ENCODE data around the gene PRPF19. TPM values are rescaled to one million over a fixed set of nuclear protein-coding genes. Genes with fewer than 3 reads are reported as not detected.

The PRPF19 gene
- total RNA-seq, 1 donor from 2014 or later = 143 TPM

- ChIA-PET POLR2A (interaction anchor here (0.7 kb wide), 1 partner anchor 342 kb away, joined by 5 read pairs; no protein-coding TSS in a partner anchor), CTCF (interaction anchor here (0.6 to 1.0 kb wide), 2 partner anchors 24 to 43 kb away, joined by 3 to 4 read pairs; no protein-coding TSS in a partner anchor)
- no peak for ATAC-seq (ENCODE audit: low read depth)
- Mint-ChIP-seq H3K27me3 (no peaks in the 10 kb centered on the region), H3K9me3 (no peaks in the 10 kb centered on the region), H3K4me3 (no peak within 1 kb of the TSS), H3K4me1 (peaks cover 12% of the 10 kb centered on the region), H3K27ac (no peak within 1 kb of the TSS), H3K36me3 (ENCODE audit: low read depth) (peaks cover 25% of the 10 kb centered on the region)
- no peak for TF ChIP-seq CTCF (IDR thresholded peaks at IDR 0.05)
- DNase-seq = no peak
- intact Hi-C loops (cut with micrococcal nuclease) = no loop called here
Measured at GRCh38 chr11:60855726-60856633, 50.4 kb downstream of the PRPF19 start, which contains the start of gene PTGDR2. Gene PTGDR2, minus strand, starts transcription at chr11:60855950. Its CDS starts 2,228 bp downstream, at chr11:60853722.

GRCh38 chr11:60854847-60855725, 51.3 kb downstream of the PRPF19 start:
- ChIA-PET POLR2A (no interaction called here), CTCF (interaction anchor here (1.0 kb wide), 1 partner anchor 23 kb away, joined by 4 read pairs; no protein-coding TSS in a partner anchor)
- H3K4me1 Mint-ChIP-seq = peaks cover 12% of the 10 kb centered on the region
- ATAC-seq (ENCODE audit: low read depth) (no peak), DNase-seq (no peak)
- TF ChIP-seq CTCF (IDR thresholded peaks at IDR 0.05) = no peak
- no peak overlapping the region for H3K4me3 Mint-ChIP-seq
- H3K9me3 Mint-ChIP-seq = no peaks in the 10 kb centered on the region
- H3K27ac Mint-ChIP-seq = no peak overlapping the region
- intact Hi-C loops (cut with micrococcal nuclease) = no loop called here
- H3K27me3 Mint-ChIP-seq = no peaks in the 10 kb centered on the region
- H3K36me3 Mint-ChIP-seq (ENCODE audit: low read depth) = peaks cover 34% of the 10 kb centered on the region

- no peak for ATAC-seq (ENCODE audit: low read depth)
Measured at GRCh38 chr11:60854140-60854846, 52.1 kb downstream of the PRPF19 start.

More at GRCh38 chr11:60854140-60854846, 52.1 kb downstream of the PRPF19 start:
- Mint-ChIP-seq H3K36me3 (ENCODE audit: low read depth) (peaks cover 41% of the 10 kb centered on the region), H3K27me3 (no peaks in the 10 kb centered on the region), H3K4me1 (peaks cover 11% of the 10 kb centered on the region), H3K9me3 (no peaks in the 10 kb centered on the region), H3K27ac (no peak overlapping the region), H3K4me3 (no peak overlapping the region)
- ChIA-PET POLR2A (no interaction called here), CTCF (no interaction called here)
- intact Hi-C loops (cut with micrococcal nuclease) = no loop called here
- no peak for TF ChIP-seq CTCF (IDR thresholded peaks at IDR 0.05)
- no peak for DNase-seq
